H54 (cell line): ENCODE measurements around the gene ARHGAP12.
A peak's percentile ranks its signal among the peaks of the same experiment; 100 is the strongest.
"Not testable (repeated sequence)": the region's sequence is repeated elsewhere in the genome, so short reads cannot be mapped to it uniquely, and the experiment has no call there.

Experiments
- DNase-seq: peaks from one replicate; pipeline ENCODE4 v3.0.0; 2011; ENCODE audit warnings: low spot score, mixed read lengths; ENCODE audit not compliant: insufficient read length
- FAIRE-seq: peaks from 3 replicates; lab custom pipeline; 2011; peaks lifted over from hg19 to GRCh38; lab: Jason Lieb, UNC
- POLR2A ChIP-seq: IDR thresholded peaks from 2 replicates; pipeline ENCODE4 v1.6.1; 2011; ENCODE audit warnings: low read depth, mild to moderate bottlenecking, low read length

ARHGAP12 gene

DNA sequence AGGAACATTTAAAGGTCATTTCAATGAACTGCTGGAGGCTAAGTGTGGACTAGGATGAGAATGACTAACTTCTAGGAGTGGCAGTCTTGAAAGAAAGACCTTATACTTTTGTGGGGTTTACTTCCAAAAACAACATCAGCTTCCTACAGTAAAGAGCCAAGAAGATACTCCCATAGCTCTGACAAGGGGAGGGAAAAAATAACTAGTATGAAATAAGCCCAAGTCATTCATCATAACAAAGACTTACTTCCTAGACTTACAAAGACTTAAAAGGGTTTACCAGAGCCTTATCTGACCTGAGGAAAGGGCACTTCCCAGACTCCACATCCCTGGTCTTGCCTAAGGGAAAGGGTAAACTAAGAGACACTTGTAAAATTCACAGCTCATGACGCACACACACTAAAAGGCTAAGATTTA is 31.7 kb downstream of the ARHGAP12 start:
- FAIRE-seq (peak; percentile 98), DNase-seq (peak; percentile 9)
- no peak for TF ChIP-seq POLR2A

DNA sequence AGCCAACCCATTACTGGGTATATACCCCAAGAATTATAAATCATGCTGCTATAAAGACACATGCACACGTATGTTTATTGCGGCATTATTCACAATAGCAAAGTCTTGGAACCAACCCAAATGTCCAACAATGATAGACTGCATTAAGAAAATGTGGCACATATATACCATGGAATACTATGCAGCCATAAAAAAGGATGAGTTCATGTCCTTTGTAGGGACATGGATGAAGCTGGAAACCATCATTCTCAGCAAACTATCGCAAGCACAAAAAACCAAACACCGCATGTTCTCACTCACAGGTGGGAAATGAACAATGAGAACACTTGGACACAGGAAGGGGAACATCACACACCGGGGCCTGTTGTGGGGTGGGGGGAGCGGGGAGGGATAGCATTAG is 32.9 kb downstream of the ARHGAP12 start:
- not testable (repeated sequence) for FAIRE-seq, DNase-seq

- DNase-seq (no peak), FAIRE-seq (no peak)
- no peak for TF ChIP-seq POLR2A
Measured at GRCh38 chr10:31888442-31888841, 40.2 kb downstream of the ARHGAP12 start.

DNA sequence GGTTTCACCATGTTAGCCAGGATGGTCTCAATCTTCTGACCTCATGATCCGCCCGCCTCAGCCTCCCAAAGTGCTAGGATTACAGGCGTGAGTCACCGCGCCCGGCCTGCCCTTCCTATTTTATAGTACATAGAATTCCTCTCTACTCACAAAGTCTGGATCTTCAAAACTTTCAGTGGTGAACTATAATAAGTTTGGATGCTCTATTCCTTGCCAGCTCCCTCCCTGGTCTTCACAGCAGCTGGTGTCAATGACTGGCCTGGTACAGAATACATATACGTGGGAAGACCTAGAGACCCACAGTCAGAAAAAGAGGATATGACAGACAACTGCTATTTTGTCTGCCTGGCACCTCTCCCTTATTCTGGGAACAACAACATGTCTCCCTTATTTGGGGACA is 40.8 kb downstream of the ARHGAP12 start:
- FAIRE-seq: no peak
- no peak for DNase-seq
- TF ChIP-seq POLR2A: no peak

- TF ChIP-seq POLR2A: no peak
- DNase-seq (no peak), FAIRE-seq (no peak)
Measured at GRCh38 chr10:31886885-31887284, 41.7 kb downstream of the ARHGAP12 start.

GRCh38 chr10:31885971-31886370 is 42.7 kb downstream of the ARHGAP12 start:
- no peak for TF ChIP-seq POLR2A
- no peak for DNase-seq
- FAIRE-seq: no peak

DNA sequence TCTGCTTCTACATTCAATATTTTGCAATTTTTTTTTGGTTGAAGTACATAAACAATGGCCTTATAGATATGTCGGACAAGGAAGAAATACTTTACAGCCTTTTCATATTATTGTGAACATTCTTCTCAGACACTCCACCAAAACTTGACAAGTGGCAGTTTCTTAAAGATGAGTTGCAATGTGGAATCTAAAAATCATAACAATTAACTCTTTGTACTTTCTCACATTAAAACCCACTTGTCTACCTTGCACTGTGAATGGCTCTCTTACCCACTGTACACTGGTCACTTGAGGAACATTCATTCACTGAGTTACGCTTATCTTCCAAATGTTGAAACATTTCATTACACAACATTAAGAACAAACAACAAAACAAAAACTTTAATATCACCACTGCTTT is 44.2 kb downstream of the ARHGAP12 start:
- peak; percentile 71 for FAIRE-seq
- no peak for DNase-seq
- TF ChIP-seq POLR2A: no peak

DNA sequence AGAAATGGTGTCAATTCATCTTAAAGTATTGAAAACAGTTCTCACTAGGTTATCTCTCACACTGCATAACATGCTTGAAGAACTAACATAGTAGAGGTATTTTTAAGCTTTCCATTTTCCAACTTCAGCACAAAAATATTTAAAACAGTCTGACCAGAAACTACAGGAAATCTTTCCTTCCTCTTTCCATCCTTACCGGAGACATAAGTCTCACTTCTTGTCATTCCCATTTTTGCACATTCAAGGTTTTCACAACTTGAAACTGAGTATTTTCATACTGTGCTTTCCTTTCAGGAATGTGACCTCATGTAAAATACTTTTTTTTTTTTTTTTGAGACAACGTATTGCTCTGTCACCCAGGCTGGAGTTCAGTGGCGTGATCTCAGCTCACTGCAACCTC is 45.2 kb downstream of the ARHGAP12 start:
- TF ChIP-seq POLR2A: no peak
- FAIRE-seq (peak; percentile 83), DNase-seq (no peak)

DNA sequence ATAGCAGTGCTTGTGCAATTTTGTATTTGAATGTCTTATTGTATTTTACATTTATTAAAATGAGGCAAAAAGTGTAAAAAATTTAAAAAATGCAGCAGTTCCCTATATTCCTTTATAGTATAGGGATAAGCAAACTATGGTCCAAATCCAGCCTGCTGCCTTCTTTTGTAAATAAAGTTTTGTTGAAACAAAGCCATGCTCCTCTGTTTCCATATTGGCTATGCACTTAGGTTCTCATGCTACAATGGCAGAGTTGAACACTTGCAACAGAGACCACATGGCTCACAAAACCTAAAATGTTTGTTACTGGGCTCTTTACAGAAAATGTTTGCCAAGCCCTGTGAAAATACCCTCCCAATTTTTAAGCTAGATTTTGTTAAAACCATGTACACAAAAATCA is 50.1 kb downstream of the ARHGAP12 start:
- TF ChIP-seq POLR2A: no peak
- no peak for DNase-seq
- no peak for FAIRE-seq

DNA sequence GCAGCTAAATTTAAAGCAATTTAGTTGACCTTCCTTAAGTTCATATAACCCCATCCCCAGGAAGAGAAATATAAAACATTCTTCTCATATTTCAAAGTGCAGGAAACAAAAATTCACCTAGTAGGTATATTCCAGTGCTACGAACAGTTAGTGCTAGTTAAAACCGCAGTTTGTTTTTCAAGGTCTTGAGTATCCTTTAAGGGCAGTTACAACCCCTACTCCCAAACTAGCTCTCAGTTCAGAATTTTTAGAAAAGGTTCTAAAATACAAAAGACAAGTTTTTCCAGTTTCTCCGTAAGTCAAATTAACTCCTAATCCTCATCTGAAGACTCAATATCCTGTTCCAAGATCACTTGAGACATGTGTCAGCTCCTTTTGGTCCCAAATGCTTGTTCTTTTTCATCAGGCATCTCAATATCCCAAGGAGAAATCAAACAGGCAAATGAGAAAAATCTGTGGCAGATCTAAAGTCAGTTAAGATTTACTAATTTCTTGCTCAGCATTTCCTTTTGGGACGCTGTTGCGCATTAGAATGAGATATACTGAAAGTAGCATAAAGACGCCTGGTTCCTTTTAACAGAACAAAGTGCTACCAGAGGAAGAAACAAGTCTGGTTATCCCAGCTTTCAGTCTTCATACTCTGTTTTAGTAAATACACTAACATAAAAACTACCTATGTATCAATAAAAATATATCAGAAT is 51.8 kb downstream of the ARHGAP12 start:
- no peak for FAIRE-seq
- no peak for DNase-seq
- no peak for TF ChIP-seq POLR2A

DNA sequence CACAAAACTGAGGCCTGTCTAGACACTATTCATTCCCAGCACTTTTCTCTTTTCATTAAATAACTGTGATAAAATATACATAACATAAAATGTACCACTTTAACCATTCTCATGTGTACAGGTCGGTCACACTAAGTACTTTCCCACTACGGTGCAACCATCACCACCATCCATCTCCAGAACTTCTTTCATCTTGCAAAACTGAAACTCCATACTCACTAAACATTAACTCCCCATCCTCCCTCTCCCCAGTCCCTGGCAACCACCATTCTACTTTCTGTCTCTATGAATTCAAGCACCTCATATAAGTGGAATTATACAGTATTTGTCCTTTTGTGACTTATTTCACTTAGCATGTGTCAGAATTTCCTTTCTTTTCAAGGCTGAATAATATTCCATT is 53.0 kb downstream of the ARHGAP12 start:
- FAIRE-seq: no peak
- no peak for TF ChIP-seq POLR2A
- no peak for DNase-seq

DNA sequence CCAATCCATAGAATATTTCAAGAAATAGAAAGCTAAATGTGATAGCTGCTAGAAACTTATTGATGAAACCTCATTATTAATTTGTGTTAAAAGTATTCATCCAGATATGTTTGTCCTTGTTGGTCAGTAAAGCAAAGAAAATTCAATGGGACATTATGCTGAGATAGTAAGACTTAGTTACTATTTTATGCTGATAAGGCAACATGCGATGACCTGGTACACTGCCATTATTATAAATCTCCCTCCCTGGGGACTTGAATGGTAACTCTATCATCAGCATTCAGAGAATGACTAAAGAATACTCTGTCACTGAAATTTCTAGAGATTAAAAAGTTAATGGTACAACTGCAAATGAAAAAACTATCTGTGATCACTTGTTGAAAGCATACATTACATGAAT is 54.9 kb downstream of the ARHGAP12 start:
- FAIRE-seq (no peak), DNase-seq (no peak)
- TF ChIP-seq POLR2A: no peak

GRCh38 chr10:31871266-31872065 is 57.2 kb downstream of the ARHGAP12 start:
- FAIRE-seq (peak; percentile 30), DNase-seq (no peak)
- TF ChIP-seq POLR2A: no peak

DNA sequence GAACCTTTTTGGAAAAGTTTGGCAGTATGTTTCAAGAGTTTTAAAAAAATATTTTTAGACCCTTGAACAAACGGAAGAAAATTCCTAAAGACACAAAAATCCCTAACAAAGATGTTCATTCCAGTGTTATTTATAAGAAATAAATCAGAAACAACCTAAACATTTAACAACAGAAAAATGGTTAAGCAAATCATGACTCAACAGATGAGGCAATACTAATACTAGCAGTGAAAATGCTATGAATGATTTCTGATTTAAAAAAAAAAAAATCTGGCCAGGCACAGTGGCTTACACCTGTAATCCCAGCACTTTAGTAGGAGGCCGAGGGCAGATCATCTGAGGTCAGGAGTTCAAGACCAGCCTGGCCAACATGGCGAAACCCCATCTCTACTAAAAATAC is 61.0 kb downstream of the ARHGAP12 start:
- DNase-seq (no peak), FAIRE-seq (no peak)
- TF ChIP-seq POLR2A: no peak
